ENCODE results near the gene STK32A.

Gene STK32A

DNA sequence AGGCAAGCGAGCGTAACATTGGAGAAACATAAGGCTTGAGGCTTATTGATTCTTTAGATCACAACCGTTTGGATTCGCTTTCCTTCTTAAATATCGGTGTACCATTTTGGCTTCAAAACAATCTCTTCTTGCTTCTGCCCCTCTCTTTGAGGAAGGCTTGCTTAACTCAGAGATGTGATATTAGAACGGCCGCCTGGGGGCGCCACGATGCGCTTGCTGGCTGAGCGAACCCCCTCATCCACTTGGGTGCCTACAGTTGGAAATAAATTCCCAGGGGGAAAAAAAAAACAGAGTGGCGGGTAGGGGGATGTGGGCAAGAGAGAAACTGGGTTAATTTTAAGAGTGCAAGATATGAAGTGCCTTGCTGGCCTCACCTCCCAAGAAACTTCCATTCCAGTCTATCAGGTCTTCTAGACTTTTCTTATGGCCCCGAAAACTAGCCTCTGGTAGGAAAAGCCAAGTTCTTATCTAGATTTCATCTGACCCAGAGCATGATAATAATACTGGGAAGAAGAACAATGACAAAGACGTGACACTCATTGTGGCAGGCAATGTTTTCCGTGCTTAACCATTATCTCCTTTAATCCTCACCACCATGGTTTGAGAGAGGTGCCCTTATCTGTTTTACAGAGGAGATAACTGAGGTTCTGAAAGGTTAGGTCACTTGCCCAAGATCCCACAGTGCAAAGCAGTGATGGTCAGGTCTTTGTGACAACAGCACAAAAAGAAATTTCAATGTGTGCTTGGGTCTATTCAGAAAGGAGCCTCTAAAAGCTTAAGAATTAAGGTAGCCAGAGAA is 159.2 kb downstream of the STK32A start:
- TF ChIP-seq, protein P1, sequence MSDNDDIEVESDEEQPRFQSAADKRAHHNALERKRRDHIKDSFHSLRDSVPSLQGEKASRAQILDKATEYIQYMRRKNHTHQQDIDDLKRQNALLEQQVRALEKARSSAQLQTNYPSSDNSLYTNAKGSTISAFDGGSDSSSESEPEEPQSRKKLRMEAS (IDR thresholded peaks at IDR 0.05; ENCODE audit: low read depth, low read length): no peak
- TF ChIP-seq, protein P2, sequence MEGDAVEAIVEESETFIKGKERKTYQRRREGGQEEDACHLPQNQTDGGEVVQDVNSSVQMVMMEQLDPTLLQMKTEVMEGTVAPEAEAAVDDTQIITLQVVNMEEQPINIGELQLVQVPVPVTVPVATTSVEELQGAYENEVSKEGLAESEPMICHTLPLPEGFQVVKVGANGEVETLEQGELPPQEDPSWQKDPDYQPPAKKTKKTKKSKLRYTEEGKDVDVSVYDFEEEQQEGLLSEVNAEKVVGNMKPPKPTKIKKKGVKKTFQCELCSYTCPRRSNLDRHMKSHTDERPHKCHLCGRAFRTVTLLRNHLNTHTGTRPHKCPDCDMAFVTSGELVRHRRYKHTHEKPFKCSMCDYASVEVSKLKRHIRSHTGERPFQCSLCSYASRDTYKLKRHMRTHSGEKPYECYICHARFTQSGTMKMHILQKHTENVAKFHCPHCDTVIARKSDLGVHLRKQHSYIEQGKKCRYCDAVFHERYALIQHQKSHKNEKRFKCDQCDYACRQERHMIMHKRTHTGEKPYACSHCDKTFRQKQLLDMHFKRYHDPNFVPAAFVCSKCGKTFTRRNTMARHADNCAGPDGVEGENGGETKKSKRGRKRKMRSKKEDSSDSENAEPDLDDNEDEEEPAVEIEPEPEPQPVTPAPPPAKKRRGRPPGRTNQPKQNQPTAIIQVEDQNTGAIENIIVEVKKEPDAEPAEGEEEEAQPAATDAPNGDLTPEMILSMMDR (IDR thresholded peaks at IDR 0.05; ENCODE audit: low read depth, low read length): peak; percentile 31
- no peak overlapping the region for H3K4me3 ChIP-seq (ENCODE audit: low read depth, low read length)
- peak; percentile 13 for DNase-seq (ENCODE audit: low read depth)

DNA sequence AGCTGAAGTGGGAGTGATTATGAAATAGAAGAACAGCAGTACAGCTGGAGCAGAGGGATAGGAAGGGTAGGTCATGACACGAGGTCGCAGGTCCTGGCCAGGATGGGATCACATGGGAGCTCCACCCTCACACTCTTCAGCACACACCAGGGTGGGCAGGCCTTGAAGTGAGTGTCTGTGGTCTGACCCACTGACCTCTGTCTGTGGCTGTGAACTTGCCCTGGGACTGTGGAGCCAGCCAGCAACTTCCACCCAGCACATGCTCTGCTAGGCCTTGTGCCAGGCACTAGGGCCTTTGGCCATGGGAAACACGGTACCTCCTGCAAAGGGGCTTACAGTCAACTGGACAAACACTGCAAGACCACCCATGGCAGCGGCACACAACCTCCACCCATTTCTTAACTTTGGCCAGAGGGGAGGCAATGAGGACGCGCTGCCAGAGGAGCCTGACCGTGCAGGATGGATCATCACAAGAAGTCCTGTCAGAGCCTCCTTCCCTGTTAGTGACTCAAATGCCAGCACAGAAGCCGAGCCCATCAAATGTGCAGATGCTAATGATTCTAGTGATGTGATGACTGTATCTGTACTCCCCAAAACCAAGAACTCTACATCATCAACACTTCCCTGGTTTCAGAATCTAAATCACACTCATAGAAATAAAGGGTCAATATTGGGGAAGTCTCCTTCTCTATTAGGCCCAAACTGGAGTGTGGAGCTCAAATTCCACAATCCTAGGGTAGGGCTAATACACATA is 161.4 kb downstream of the STK32A start:
- DNase-seq (ENCODE audit: low read depth): no peak
- TF ChIP-seq, protein P1 (IDR thresholded peaks at IDR 0.05; ENCODE audit: low read depth, low read length): no peak
- TF ChIP-seq POLR2A (IDR thresholded peaks at IDR 0.05; ENCODE audit: extremely low read depth, insufficient read length): no peak
- TF ChIP-seq, protein P2 (IDR thresholded peaks at IDR 0.05; ENCODE audit: low read depth, low read length): no peak
- no peak for TF ChIP-seq MYC (IDR thresholded peaks at IDR 0.05; ENCODE audit: low read depth, low read length)
- no peak overlapping the region for H3K4me3 ChIP-seq (ENCODE audit: low read depth, low read length)

DNA sequence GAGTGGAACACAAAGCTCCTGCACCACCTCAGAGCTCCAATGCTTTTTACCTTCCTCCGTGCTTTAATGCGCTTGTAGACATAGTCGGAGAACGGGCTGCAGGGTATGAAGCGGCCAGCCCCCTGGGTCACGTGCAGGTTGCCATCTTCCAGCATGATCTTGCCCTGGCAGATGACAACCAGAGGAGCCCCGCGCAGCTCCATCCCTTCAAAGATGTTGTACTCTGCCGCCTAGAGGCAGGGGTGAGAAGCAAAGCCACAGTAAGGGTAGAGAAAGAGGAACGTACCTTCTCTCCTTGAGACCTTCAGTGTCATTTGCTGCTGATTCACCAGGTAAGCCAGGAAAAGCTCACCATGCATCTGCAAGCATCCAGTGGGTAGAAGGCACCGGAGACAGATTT is 162.8 kb downstream of the STK32A start:
- peak; percentile 25 for DNase-seq (ENCODE audit: low read depth)
- H3K4me3 ChIP-seq (ENCODE audit: low read depth, low read length): no peak overlapping the region

DNA sequence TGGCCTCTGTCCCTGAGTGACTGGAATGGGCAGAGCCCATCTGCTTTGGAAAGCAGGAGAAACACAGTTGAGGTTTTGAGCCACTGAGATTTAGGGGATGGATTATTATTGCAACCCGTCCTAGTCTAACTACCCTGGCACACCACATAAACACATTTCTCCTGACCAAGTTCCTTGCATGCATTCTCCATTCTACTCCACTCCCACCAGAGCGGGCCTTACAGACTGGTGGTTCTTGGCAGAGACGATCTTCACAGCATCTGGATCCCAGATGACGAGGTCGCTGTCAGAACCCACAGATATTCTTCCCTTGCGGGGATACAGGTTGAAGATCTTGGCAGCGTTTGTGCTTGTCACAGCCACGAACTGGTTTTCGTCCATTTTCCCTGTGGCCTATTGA is 164.0 kb downstream of the STK32A start:
- no peak for TF ChIP-seq POLR2A (IDR thresholded peaks at IDR 0.05; ENCODE audit: extremely low read depth, insufficient read length)
- TF ChIP-seq, protein P2 (IDR thresholded peaks at IDR 0.05; ENCODE audit: low read depth, low read length): no peak
- TF ChIP-seq, protein P1 (IDR thresholded peaks at IDR 0.05; ENCODE audit: low read depth, low read length): no peak
- TF ChIP-seq MYC (IDR thresholded peaks at IDR 0.05; ENCODE audit: low read depth, low read length): no peak
- no peak for DNase-seq (ENCODE audit: low read depth)
- no peak overlapping the region for H3K4me3 ChIP-seq (ENCODE audit: low read depth, low read length)

More for the DNA sequence above, 162.8 kb downstream of the STK32A start:
- TF ChIP-seq POLR2A (IDR thresholded peaks at IDR 0.05; ENCODE audit: extremely low read depth, insufficient read length): no peak
- TF ChIP-seq, protein P2 (IDR thresholded peaks at IDR 0.05; ENCODE audit: low read depth, low read length): peak; percentile 31

DNA sequence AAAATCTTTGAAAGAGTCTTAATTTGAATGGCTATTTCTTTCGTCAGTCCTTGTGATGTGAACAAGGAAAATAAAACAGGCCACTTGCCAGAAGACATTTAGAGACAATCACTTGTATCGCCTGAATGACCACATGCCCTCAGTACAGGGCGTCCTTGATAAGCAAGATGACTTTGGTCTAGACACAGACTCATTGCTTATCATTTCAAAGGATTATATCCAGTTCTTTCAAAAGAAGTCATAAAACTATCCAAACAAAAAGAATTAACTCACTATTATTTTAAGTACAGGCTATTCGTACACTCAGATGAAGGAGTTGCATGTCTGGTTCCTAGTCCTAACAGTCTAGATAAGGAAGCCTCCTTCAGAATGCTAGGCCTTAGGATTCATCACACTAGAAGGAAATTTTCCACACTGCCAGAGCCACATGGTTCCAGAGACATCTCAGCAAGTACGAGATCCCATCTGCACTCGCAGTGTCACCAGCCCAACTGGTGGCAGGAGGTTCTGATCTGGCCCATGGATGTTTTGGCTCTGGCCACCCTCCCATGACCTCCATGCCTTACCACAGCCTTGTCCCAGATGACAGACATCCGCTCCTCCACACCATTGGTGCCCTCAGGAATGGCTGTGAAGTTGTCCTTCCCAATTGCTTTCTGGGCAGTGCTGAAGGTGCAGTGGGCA is 165.4 kb downstream of the STK32A start:
- DNase-seq (ENCODE audit: low read depth): no peak
- H3K4me3 ChIP-seq (ENCODE audit: low read depth, low read length): no peak overlapping the region
- TF ChIP-seq, protein P1 (IDR thresholded peaks at IDR 0.05; ENCODE audit: low read depth, low read length): no peak
- TF ChIP-seq, protein P2 (IDR thresholded peaks at IDR 0.05; ENCODE audit: low read depth, low read length): no peak
- TF ChIP-seq MYC (IDR thresholded peaks at IDR 0.05; ENCODE audit: low read depth, low read length) (no peak), POLR2A (IDR thresholded peaks at IDR 0.05; ENCODE audit: extremely low read depth, insufficient read length) (no peak)

Data from NB4 (cell line).